ENCODE measurements around the gene PARD6G. TPM values are rescaled to one million over a fixed set of nuclear protein-coding genes. Genes with fewer than 3 reads are reported as not detected.

PARD6G gene
- total and polyA plus RNA-seq, 9 of the 15 experiments (the other 6 are each of a cell fraction or from before 2014, with no cell fraction given) = 0.03 to 1.2 (median 0.26) TPM

- TF ChIP-seq ZNF764 (CRISPR knock-in tag; IDR thresholded peaks at IDR 0.05; ENCODE audit: low read depth) (no peak), ASH1L (IDR thresholded peaks at IDR 0.05; ENCODE audit: borderline replicate concordance, low read depth, partially characterized antibody) (no peak), FOXP4 (CRISPR knock-in tag; IDR thresholded peaks at IDR 0.05; ENCODE audit: borderline replicate concordance) (no peak), POLR2G (IDR thresholded peaks at IDR 0.05; ENCODE audit: low read depth, low read length) (peak; percentile 84), HOXB6 (CRISPR knock-in tag; IDR thresholded peaks at IDR 0.05; ENCODE audit: borderline replicate concordance) (no peak), TFE3 (CRISPR knock-in tag; IDR thresholded peaks at IDR 0.05) (peak; percentile 90), ZNF280A (IDR thresholded peaks at IDR 0.05; ENCODE audit: low read depth, partially characterized antibody) (no peak), FOXJ3 (CRISPR knock-in tag; IDR thresholded peaks at IDR 0.05) (no peak), DIDO1 (tag; IDR thresholded peaks at IDR 0.05; ENCODE audit: low read depth) (no peak), SP2 (IDR thresholded peaks at IDR 0.05; ENCODE audit: extremely low read depth, low read depth, low read length, poor library complexity, severe bottlenecking) (no peak), PBX2 (CRISPR knock-in tag; IDR thresholded peaks at IDR 0.05; ENCODE audit: low read depth) (no peak), PBX2 (tag; conservative IDR thresholded peaks at IDR 0.05; ENCODE audit: low read depth) (no peak), DPF2 (IDR thresholded peaks at IDR 0.05) (no peak), FOSL1 (tag; conservative IDR thresholded peaks at IDR 0.05) (peak; percentile 92), POU5F1 (IDR thresholded peaks at IDR 0.05; ENCODE audit: borderline replicate concordance, low read depth, low read length, partially characterized antibody) (no peak), GABPB2 (CRISPR knock-in tag; conservative IDR thresholded peaks at IDR 0.05) (0 out of 2 replicates have a peak, but pooled peaks have one; percentile 46), ZNF76 (CRISPR knock-in tag; IDR thresholded peaks at IDR 0.05; ENCODE audit: borderline replicate concordance) (no peak), HMG20B (CRISPR knock-in tag; IDR thresholded peaks at IDR 0.05) (no peak), POLR2H (tag; IDR thresholded peaks at IDR 0.05; ENCODE audit: low read depth) (no peak)
These were observed 138.3 kb downstream of the PARD6G start, which contains the start of gene ADNP2 (continued) for GRCh38 chr18:80108739-80109675.
